GM19395 (cell line): Measurements from ENCODE around the gene KRTAP27-1.

Experiments
- ATAC-seq: cut with Tn5 transposase; IDR thresholded peaks from one replicate; pipeline ENCODE4 v1.9.1; 2021; ENCODE audit warnings: mild to moderate bottlenecking, moderate library complexity; ENCODE audit not compliant: unreplicated experiment

Gene KRTAP27-1, protein sequence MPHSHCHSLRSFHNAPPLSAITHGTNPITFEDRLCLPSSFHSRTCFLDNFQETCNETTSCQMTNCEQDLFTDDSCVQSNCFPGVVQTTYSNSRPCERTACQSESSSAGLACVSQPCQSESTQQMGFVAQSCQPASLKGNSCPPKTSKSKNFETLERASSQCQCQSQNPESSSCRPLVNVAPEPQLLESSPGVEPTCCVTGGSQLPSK

DNA sequence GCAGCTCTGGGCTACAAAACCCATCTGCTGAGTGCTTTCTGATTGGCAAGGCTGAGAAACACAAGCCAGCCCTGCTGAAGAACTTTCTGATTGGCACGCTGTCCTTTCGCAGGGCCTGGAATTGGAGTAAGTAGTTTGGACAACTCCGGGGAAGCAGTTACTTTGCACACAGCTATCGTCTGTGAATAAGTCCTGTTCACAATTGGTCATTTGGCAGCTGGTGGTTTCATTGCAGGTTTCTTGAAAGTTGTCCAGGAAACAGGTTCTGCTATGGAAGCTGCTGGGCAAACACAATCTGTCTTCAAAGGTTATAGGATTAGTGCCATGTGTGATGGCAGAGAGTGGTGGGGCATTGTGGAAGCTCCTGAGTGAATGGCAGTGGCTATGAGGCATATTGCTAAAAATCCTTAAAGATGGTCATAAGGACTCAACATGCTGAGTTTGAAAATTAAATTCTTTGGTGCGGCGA is at the start of gene KRTAP27-1:
TSS of gene KRTAP27-1 (minus strand) at position 419 of the 469 bp plus-strand sequence. CDS start at position 393, 26 bp downstream.
- ATAC-seq: no peak

DNA sequence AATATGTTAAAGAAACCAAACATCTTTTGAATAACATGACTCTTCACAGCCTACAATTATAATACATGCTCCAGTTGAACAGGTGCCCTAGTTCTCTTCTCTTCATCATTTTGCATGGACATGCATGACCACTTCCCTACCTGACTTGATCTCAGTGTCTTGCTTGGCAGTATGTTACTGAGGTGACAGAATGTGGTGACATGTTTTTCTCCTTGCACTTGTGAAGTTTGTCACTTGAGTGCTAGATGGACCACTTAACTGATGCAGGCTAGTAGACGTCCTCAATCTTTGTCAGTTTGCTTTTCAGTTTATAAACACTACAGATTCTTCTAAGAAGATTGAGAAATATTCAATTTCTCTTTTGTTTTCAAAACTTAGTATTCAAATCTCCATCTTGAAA is 44.7 kb upstream of the KRTAP27-1 start:
- no peak for ATAC-seq

DNA sequence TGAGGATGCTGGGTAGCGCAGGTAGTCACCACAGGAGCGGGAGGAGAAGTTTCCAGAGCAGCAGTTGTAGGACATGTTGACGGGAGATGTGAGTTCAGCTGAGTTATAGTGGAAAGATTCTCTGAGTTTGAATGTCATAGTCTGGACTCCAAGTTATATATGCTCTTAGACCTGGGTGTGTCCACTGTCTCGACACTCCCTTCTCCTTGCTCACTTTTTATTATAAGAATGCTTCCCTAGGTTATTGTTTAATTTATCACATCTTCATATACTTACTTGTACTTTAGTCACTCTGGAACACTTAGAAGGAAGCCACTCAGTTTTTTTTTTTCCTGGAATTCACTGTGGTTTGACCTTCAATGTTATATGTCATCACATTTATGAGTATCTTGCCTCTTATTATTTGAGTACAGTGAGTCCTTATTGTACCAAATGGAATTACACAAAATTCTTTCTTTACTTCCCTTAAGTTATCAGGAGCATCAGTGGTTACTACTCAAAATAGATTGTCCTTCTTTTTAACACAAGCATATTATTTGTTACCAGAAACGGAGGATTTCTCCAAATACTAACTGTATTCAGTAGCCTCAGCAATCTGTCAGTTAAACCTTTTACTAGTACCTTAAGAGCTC is 34.8 kb upstream of the KRTAP27-1 start, which contains the start of gene KRTAP13-2:
TSS of gene KRTAP13-2 (minus strand) at position 133 of the 632 bp plus-strand sequence. CDS start at position 75, 58 bp downstream.
- no peak for ATAC-seq

DNA sequence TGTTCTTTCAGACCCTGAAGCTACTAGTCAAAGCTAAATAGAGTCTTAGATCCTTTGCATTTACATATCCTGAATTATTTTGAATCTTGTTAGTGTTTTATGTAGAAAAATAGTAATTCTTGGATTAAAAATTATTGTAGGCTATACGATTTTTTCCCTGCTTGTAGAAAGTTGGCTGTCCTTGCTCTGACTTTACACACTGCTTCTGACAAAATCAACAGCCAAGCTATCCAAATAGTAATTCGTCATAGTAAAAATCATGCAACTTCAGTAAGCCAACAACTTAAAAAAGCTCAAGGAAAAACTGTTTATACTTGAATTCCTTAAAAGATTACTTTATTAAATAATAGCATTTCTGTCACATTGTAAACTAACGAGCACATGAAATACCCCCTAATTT is 18.4 kb upstream of the KRTAP27-1 start:
- ATAC-seq: no peak

DNA sequence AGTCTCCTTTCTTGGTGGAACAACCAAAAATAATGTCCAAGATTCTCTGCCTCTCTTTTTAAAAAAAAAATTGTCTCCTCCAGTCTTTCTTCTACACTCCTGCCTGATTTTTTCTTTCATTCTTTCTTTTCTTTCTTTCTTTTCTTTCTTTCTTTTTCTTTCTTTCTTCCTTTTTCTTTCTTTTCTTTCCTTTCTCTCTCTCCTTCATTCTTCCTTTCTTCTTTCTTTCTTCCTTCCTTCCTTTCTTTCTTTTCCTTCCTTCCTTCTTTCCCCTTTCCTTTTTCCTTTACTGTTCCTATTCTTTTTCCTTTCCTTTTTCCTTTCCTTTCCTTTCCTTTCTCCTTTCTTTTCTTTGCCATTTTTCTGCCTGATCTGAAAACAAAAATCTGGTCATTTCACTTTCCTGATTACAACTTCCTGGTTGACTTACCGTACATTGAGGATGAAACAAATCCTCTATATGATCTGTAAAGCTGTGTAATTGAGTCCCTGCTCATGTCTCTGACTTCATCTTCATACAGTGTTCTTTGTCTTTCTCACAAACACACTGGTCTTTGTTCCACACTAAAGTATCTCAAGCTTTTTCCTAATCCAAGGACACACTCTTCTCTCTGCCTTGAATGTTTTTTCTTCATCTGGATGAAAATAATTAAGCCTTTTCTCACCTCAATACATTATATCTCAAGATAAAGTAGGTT is 17.0 kb upstream of the KRTAP27-1 start:
- ATAC-seq: no peak

DNA sequence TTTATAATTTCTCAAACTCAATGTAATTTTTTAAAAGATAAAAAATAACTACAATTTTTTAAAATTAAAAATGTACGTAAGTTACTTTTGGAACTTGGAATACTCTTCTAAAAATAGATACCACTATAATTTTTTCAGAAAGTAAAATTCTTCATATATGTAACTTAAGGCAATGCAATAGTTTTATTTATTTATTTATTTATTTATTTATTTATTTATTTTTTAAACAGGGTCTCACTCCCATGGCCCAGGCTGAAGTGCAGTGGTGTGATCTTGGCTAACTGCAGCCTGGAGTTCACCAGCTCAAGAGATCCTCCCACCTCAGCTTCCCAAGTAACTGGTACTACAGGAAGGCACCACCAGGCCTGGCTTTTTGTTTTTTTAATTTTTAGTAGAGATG is 14.0 kb upstream of the KRTAP27-1 start:
- no peak for ATAC-seq

DNA sequence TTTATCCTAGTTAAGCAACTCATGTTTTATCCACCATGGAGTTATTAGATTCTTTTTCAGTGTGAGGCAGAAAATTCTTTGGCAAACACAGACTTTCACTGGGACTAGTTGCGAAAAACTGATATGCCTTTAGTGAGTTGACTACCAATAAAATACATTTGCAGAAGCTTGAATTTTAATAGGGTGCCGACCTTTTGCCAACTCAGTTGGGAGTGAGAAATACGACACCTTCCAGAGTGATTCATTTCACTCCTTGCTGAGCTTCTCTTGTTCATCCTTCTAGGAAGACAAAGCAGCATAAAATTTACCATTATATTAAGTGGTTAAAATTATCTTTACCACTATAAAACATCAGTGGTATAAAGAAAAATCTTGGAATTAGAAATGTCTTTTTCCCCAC is 12.1 kb upstream of the KRTAP27-1 start:
- no peak for ATAC-seq

DNA sequence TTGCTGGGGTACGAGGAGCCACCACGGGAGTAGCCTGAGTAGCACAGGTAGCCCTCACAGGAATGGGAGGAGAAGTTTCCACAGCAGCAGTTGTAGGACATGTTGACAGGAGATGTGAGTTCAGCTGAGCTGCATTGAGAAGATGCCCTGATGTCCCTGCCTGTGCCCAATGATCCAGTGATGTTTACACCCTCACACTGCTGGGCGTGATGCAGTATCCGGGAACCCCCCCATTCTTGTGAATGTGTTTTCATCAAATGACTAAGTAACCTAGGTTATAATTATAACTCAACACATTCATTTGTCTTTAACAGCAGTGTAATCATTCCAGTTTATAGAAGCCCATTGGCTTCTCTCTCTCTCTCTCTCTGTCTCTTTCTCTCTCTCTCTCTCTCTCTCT is 11.0 kb upstream of the KRTAP27-1 start, which contains the start of gene KRTAP23-1:
TSS of gene KRTAP23-1 (minus strand) at position 101 of the 400 bp plus-strand sequence. CDS start at position 101, 0 bp downstream.
- ATAC-seq: no peak

DNA sequence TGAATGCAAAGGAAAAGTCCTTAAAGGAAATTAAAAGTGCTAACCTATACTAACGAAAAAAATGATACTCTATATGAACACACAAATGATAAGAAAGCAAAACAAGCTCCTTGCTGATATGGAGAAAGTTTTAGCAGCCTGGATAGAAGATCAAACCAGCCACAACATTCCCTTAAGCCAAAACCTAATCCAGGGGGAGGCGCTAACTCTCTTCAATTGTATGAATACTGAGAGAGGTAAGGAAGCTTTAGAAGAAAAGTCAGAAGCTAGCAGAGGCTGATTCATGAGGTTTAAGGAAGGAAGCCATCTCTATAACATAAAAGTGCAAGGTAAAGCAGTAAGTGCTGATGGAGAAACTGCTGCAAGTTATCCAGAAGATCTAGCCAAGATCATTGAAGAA is 7.5 kb upstream of the KRTAP27-1 start:
- no peak for ATAC-seq

DNA sequence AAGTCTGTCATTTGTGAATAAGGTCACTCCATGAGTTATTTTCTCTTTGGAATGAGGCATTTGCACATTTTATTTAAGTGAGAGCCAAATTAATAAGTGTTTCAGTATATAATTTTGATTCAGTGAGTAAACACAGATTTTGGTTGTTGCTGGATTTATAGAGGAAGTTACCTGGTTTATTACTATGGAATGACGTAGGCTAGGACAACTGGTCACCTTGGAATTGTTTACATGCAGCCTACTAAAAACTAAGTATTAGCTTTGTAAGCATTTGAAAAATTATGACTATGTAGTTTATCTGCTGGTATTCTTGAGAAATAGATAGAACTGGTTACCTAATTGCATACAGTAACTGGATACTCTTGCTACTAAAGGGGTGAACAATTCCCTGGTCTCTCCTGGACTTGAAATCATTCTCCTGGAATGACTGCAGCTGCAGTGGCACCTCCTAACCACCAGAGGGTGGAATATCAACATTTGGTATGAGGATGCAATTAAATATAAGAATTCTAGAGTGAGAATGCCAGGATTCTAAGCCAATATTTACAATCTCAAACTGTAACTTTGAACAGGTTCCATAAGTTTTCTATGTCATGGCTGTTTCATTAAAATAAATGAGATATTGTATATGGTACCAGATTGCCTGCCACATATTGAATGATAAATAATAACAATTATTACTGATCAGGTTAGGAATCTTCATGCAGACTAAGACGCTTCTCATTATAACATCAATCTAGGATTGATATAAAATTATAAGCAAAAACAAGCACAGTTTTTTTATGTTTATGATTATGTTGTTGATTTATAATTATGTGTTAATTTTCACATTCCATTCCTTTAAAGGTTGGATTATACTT is 3.5 kb upstream of the KRTAP27-1 start:
- no peak for ATAC-seq

DNA sequence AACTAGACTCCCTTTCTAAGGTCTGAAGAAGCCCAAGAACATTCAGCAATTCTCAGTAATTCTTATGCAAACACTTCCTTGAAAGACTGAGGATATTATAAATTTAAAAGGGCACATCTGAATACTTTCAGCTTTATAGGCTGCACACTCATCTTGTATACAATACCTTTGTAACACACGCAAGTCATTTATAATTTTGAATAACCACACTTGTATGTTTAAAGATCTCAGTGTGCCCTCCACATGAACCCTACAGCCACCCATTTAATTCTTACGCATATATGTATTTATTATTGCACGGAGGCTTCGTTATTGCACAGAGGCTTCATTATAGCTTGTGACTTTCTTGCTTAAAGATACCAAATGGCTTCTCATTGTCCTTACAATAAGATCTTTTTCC is 1.2 kb upstream of the KRTAP27-1 start:
- no peak for ATAC-seq

DNA sequence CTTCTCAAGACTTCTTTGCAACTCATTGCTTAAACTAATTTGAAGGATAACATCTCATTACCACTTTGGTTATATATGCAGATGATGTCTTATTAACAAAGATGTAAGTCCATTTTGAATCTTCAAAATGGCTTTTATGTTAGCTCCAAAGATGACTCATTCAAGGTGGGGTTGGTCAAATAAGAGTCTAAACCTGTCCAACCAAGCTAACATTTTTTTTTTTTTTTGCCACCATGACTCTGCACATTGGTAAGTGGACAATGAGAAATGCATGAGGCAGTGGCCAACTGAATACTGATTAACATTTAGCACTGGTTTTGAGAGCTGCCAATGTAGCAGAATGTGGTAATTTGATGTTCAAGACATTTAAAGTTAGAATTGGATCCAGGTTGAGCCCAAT is 278 bp upstream of the KRTAP27-1 start:
- no peak for ATAC-seq

DNA sequence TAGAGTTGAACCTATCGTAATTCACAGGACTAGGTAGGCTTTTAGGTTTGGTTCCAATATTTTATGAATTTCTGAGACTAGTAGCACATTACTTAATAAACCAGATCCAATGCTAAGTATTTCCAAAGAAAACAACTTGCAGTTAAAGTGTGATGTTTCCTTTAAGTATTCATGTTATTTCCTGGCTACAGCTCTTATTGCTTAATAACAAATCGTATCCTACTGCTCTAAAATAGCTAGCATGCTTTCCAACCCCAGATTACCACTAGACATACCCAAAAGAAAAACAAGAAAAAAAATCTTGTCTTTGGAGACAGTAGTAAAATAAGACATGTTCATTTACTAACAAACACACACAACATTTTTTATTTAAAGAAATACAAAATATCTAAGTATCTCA is 898 bp downstream of the KRTAP27-1 start:
- no peak for ATAC-seq

DNA sequence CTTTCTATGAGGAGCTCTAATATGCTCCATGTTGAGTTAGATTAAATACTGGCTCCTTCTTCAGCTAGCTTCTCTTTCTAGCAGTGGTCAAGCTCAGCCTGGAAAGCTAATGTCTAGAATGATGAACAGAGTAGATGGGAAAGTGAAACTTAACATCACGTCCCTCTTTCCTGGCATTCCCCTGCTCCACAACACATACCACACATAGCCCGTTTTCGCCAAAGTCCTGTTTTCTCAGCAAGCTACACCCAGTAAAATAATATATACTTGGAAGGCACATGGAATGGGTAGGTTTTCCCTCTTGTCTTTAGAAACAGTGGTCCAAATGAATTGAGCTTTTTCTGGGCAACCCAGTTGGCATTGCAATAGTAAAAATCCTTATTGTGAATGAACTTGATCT is 3.8 kb downstream of the KRTAP27-1 start:
- no peak for ATAC-seq

DNA sequence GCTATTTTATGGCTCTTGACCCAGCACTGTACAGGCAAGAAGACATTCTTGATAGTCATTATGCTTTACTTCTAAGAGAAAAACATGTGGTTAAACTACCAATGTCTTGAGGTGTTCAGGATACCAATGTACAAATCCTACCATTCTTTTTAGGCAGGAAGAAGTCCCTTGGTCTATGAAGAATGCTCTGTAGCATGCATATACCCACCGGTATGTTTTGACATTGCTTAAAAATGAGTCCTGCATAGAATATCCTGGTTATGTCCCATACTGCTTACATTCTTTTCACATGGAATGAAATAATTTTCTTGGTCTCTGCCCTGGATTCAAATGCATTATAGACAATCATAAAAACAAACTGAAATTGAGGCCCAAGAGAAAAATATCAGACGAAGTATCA is 4.8 kb downstream of the KRTAP27-1 start:
- ATAC-seq: no peak

DNA sequence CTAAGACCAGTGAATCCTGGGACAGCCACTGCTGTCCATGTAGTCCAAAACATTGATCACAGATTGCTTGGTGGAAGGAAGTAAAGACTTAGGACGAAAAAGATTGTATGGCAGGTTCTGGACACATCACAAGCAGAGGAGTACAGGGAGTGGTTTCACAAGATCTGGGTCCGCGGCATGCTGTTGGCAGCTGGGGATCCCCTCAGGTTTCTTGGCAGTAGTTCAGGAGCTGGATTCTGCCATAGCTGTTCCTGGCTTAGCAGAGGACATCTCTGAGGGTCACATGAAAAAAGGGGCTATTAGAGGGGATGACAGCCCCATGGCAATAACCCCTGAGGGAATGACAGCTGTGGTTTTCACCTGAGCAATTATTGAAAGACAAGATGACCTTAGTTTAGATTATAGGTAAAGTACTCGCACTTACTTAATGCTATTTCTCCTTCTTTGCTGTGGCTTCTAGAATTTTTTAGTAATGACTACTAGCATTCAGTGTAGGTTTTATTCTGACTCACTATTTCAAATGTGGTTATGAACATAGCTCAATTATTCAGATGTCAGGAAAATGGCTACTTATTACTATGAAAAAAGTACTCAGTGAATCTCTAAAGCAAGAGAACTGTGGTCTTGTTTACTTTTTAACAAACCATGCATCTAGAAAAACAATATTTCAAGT is 8.2 kb downstream of the KRTAP27-1 start:
- ATAC-seq: no peak

DNA sequence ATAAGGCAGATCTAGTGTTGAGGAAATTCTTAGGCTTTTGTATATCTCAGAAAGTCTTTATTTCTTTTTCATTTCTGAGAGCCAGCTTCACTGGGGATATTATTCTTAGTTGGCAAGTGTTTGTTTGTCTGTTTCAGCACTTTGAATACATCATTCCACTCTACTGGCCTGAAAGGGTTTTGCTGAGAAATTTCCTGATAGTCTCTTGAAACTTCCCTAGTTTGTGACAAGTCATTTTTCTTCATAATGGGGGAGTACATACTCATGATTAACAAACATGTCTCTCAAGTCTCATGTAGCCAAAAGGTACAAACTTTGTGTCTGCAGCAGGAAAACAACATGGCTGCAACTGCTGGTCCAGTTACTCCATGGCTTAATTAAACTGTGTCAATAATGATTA is 11.1 kb downstream of the KRTAP27-1 start:
- ATAC-seq: no peak

DNA sequence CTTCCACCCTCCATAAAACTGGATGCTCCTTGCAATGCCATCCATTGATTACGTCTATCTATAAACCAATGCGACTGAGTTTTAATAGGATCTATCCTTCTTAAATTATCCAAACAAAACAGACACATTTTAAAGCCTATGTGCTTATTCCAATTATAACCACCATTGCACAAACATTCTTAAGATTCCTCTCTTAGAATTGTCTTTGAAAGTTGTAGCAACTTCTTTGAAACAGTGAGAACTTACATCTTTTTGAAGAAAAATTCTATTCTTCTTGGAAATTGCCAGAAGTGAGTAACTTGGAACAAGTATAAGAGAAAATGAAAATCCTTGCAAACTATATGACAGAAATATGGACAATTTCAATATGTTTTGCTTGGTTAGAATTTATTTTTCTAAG is 17.3 kb downstream of the KRTAP27-1 start, which contains the start of gene KRTAP26-1:
TSS of gene KRTAP26-1 (minus strand) at position 101 of the 400 bp plus-strand sequence. CDS start 280 bp downstream, outside the sequence.
- ATAC-seq: no peak

DNA sequence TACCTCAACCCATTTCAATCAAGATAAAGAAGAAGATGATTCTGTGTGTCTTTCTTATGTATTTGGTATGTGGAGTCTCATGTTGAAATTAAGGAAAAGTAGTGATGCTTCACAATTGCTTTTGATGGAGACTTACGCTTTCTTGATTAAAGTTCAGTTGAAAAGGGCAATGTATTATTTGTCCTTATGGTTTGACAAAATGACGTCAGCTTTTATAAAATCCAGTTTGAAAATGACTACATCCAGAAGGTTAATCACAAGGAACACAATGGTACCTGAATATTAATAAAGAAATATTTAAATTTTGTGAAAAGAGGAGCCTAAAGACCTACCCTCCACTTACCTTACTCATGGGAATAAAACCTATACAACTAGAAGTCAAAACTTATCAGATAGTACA is 21.8 kb downstream of the KRTAP27-1 start:
- no peak for ATAC-seq

DNA sequence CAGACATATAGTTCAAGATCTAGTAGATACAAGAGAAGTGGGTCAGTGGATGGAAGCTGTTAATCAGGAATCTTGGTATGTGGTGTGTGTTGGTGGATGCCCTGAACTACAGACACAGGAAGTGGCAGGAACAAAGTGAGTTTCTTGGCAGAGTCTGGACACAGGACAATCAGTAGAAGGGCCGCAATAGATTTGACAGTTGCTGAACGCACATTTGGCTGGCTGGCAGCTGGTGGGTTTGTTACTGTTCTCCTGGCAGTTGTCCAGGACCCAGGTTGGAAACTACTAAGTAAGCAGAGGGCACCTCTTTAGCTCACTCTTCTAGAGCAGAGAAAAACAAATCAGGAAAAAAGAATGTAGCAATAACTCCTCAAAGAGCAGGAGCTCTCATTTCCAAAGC is 30.6 kb downstream of the KRTAP27-1 start:
- no peak for ATAC-seq
